CD14-positive monocyte (primary cell): ENCODE data around the gene MACF1. TPM values are rescaled to one million over a fixed set of nuclear protein-coding genes. Genes with fewer than 3 reads are reported as not detected.

ENCODE experiments used
- DNase-seq, 3 donors: peaks; one replicate each; pipeline ENCODE4 v3.0.0-alpha.2; 2011 to 2022
- H2AFZ ChIP-seq: 2 replicates; pipeline ENCODE4 v1.6.0; 2012; ENCODE audit warnings: mild to moderate bottlenecking, low read depth, low read length, inconsistent platforms; ENCODE audit not compliant: insufficient read depth, poor library complexity, severe bottlenecking
- H3K27ac ChIP-seq, 2 donors: 1 replicate in 1 of 2; 2 replicates in 1 of 2; pipeline ENCODE4 v1.5.1; 2012 to 2013; ENCODE audit warnings: low read length in 2 of 2, control low read depth in 1 of 2, inconsistent platforms in 1 of 2, low read depth in 1 of 2, mild to moderate bottlenecking in 1 of 2
- H3K27me3 ChIP-seq, 2 donors: one replicate each; pipeline versions ENCODE4 v1.6.0 to v1.6.1; 2011 to 2013; ENCODE audit warnings: low read length in 2 of 2; ENCODE audit not compliant: control insufficient read depth in 2 of 2, insufficient read depth in 2 of 2
- H3K36me3 ChIP-seq, 2 donors: replicated peaks in 1 of 2; 1 replicate in 1 of 2; 2 replicates in 1 of 2; pipeline versions ENCODE4 v1.5.1 to v1.6.1; 2012 to 2013; ENCODE audit warnings: low read length in 2 of 2, control low read depth in 1 of 2, inconsistent platforms in 1 of 2, mild to moderate bottlenecking in 1 of 2; ENCODE audit not compliant: insufficient read depth in 2 of 2, control insufficient read depth in 1 of 2
- H3K4me1 ChIP-seq, 2 donors: 1 replicate in 1 of 2; 2 replicates in 1 of 2; pipeline versions ENCODE4 v1.5.1 to v1.6.1; 2012 to 2013; ENCODE audit warnings: low read length in 2 of 2, control low read depth in 1 of 2, inconsistent platforms in 1 of 2, mild to moderate bottlenecking in 1 of 2, moderate library complexity in 1 of 2; ENCODE audit not compliant: insufficient read depth in 2 of 2, control insufficient read depth in 1 of 2
- H3K4me2 ChIP-seq: replicated peaks from 2 replicates; pipeline ENCODE3; 2012; ENCODE audit warnings: low read length, moderate library complexity, mild to moderate bottlenecking; ENCODE audit not compliant: poor library complexity, severe bottlenecking; ENCODE audit errors: extremely low read depth
- H3K4me3 ChIP-seq, 3 experiments: fragments of 200-600 bp in 1 of 3; sonication (generic) in 1 of 3; replicated peaks in 1 of 3; 1 replicate in 2 of 3; 2 replicates in 1 of 3; pipeline ENCODE4 v1.5.1; 2011 to 2013; ENCODE audit warnings: low read length in 3 of 3, mild to moderate bottlenecking in 3 of 3, control low read depth in 2 of 3, low read depth in 2 of 3, inconsistent platforms in 1 of 3, moderate library complexity in 1 of 3
- H3K79me2 ChIP-seq: 2 replicates; pipeline ENCODE4 v1.6.0; 2012; ENCODE audit warnings: mild to moderate bottlenecking, control low read depth, inconsistent platforms, low read length, moderate library complexity; ENCODE audit not compliant: insufficient read depth
- H3K9ac ChIP-seq: 2 replicates; pipeline ENCODE4 v1.6.0; 2017; ENCODE audit warnings: low read length, mild to moderate bottlenecking; ENCODE audit not compliant: insufficient read depth, poor library complexity, severe bottlenecking
- H3K9me3 ChIP-seq, 2 donors: replicated peaks in 1 of 2; 1 replicate in 1 of 2; 2 replicates in 1 of 2; pipeline versions ENCODE4 v1.5.1 to v1.6.1; 2012 to 2013; ENCODE audit warnings: low read length in 2 of 2, control low read depth in 1 of 2; ENCODE audit not compliant: control insufficient read depth in 1 of 2, insufficient read depth in 1 of 2
- H4K20me1 ChIP-seq: 2 replicates; pipeline ENCODE4 v1.6.0; 2012; ENCODE audit warnings: mild to moderate bottlenecking, low read length, control low read depth, moderate library complexity; ENCODE audit not compliant: insufficient read depth
- H3K27ac Mint-ChIP-seq, 7 donors: one replicate each; pipeline ENCODE4 v1.8.0; 2020; ENCODE audit warnings: mild to moderate bottlenecking in 7 of 7, mixed read lengths in 7 of 7, moderate library complexity in 6 of 7, inconsistent platforms in 2 of 7
- H3K27me3 Mint-ChIP-seq, 3 donors: one replicate each; pipeline ENCODE4 v1.8.0; 2021 to 2022; ENCODE audit warnings: low read depth in 3 of 3, mild to moderate bottlenecking in 3 of 3, mixed read lengths in 3 of 3, moderate library complexity in 3 of 3, inconsistent platforms in 1 of 3
- H3K36me3 Mint-ChIP-seq, 2 donors: one replicate each; pipeline ENCODE4 v1.8.0; 2020; ENCODE audit warnings: mixed read lengths in 2 of 2, inconsistent platforms in 1 of 2, mild to moderate bottlenecking in 1 of 2
- H3K4me1 Mint-ChIP-seq: one replicate; pipeline ENCODE4 v1.8.0; 2020; ENCODE audit warnings: mild to moderate bottlenecking, mixed read lengths
- H3K4me3 Mint-ChIP-seq, 2 donors: one replicate each; pipeline ENCODE4 v1.8.0; 2020; ENCODE audit warnings: mild to moderate bottlenecking in 2 of 2, mixed read lengths in 2 of 2, moderate library complexity in 1 of 2
- H3K9me3 Mint-ChIP-seq, 7 donors: one replicate each; pipeline ENCODE4 v1.8.0; 2020 to 2022; ENCODE audit warnings: mixed read lengths in 7 of 7, mild to moderate bottlenecking in 6 of 7, moderate library complexity in 6 of 7, inconsistent platforms in 2 of 7
- CTCF ChIP-seq: fragments of 200-600 bp; IDR thresholded peaks from one replicate; pipeline ENCODE4 v1.8.0; 2022; ENCODE audit warnings: antibody characterized with exemption, mild to moderate bottlenecking
- whole genome bisulfite sequencing: methylation state at CpG from one replicate; pipeline ENCODE4 v1.1.5; 2013; ENCODE audit warnings: missing lambda C conversion rate; ENCODE audit not compliant: insufficient coverage; 5-methylcytosine and 5-hydroxymethylcytosine counted together
- intact Hi-C, 2 donors: fragments of 100-400 bp; cut with micrococcal nuclease; formaldehyde crosslinking; loops; one replicate each; pipeline versions ENCODE4 v1.15.0 to v1.15.1; 2023
- polyA plus RNA-seq, 3 donors: library from polyadenylated mRNA; depleted of rRNA in 1 of 3; unstranded in 2 of 3; stranded (reverse) in 1 of 3; fragments of 300-500 nt in 2 of 3; fragments of >200 nt in 1 of 3; fragmentation: Illumina TruSeq in 2 of 3; gene quantifications; 1 replicate in 2 of 3; 2 replicates in 1 of 3; pipeline ENCODE4 v1.2.3, GENCODE V29; 2012 to 2021

MACF1 gene
- polyA plus RNA-seq, 3 donors, result 3.4 to 36.8 (median 4.5) TPM

DNA sequence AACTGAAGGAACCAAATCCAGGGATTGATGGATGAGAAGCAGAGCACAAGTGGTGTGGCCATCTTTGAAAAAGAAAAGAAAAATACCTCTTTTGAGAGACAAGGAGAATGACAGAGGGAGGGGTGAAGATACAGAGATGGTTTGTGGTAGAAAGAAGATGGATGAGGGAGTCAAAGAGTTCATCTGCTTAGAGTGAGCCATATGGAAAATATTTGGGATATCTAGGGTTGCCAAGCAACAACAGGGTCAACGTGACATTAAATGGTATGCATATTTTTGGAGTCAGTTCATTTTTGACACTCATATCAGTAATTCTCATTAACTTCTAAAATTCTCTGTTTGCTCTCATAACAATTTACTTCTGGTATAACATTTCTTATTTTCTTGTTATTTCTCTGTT lies 50.7 kb downstream of the MACF1 start:
- Histone ChIP-seq H3K27me3 (no peaks in the 10 kb centered on the region), H3K9me3 (no peaks in the 10 kb centered on the region), H2AFZ (no peak overlapping the region), H3K4me1 (no peaks in the 10 kb centered on the region), H3K36me3 (peaks cover 84 to 96% of the 10 kb centered on the region in 2 donors), H4K20me1 (peaks cover 43% of the 10 kb centered on the region), H3K9ac (no peak overlapping the region), H3K79me2 (peaks cover 31% of the 10 kb centered on the region), H3K4me2 (no peak overlapping the region), H3K4me3 (no peak overlapping the region), H3K27ac (no peak overlapping the region)
- Mint-ChIP-seq H3K4me1 (no peaks in the 10 kb centered on the region), H3K27me3 (no peaks in the 10 kb centered on the region), H3K27ac (no peak overlapping the region), H3K4me3 (no peak overlapping the region), H3K9me3 (no peaks in the 10 kb centered on the region), H3K36me3 (peaks cover 51 to 52% of the 10 kb centered on the region in 2 donors)
- intact Hi-C loops, result loop anchor here (5.0 kb wide), 1 partner anchor 63 kb away; no protein-coding TSS in a partner anchor
- no CpG with 5 or more reads among the region's 1 CpG for WGBS
- no peak for DNase-seq
- no peak for TF ChIP-seq CTCF

GRCh38 chr1:39258146-39258924 lies 53.8 kb downstream of the MACF1 start:
- Histone ChIP-seq H3K27me3 (no peaks in the 10 kb centered on the region), H3K4me2 (no peak overlapping the region), H4K20me1 (peaks cover 47% of the 10 kb centered on the region), H3K79me2 (peaks cover 42% of the 10 kb centered on the region), H3K9me3 (no peaks in the 10 kb centered on the region), H3K36me3 (peaks cover 63 to 98% of the 10 kb centered on the region in 2 donors), H3K4me3 (no peak overlapping the region), H3K27ac (no peak overlapping the region), H3K4me1 (no peaks in the 10 kb centered on the region), H2AFZ (no peak overlapping the region), H3K9ac (no peak overlapping the region)
- peaks cover 0 to 2% (median 0%) of the 10 kb centered on the region in 7 donors for H3K9me3 Mint-ChIP-seq
- H3K4me1 Mint-ChIP-seq, result no peaks in the 10 kb centered on the region
- H3K4me3 Mint-ChIP-seq, result no peak overlapping the region
- TF ChIP-seq CTCF, result peak; percentile 86
- H3K27me3 Mint-ChIP-seq, result no peaks in the 10 kb centered on the region
- peaks cover 41 to 52% of the 10 kb centered on the region in 2 donors for H3K36me3 Mint-ChIP-seq
- peak overlapping the region in 1 of 7 donors; percentile 26 for H3K27ac Mint-ChIP-seq
- WGBS, result 5% methylated on average over 2 of the region's 7 CpGs
- peak; percentile 33 to 52 (median 43) for DNase-seq
- intact Hi-C loops, result loop anchor here (1.0 to 5.0 kb wide), 3 partner anchors 66 to 160 kb away; no protein-coding TSS in a partner anchor
